ENCODE data around the gene SSX2IP.
"Not testable (repeated sequence)": the region's sequence is repeated elsewhere in the genome, so short reads cannot be mapped to it uniquely, and the experiment has no call there.

SSX2IP gene

GRCh38 chr1:84682047-84682446 is 8.2 kb downstream of the SSX2IP start:
- intact Hi-C loops (cut with DNase I), result loop anchor here (10.0 kb wide), 1 partner anchor 73 kb away; no protein-coding TSS in a partner anchor
- DNase-seq, result no peak

- no peak for DNase-seq
- intact Hi-C loops (cut with DNase I), result no loop called here
These were observed 12.7 kb downstream of the SSX2IP start for GRCh38 chr1:84677415-84678099.

GRCh38 chr1:84675631-84676030 is 14.6 kb downstream of the SSX2IP start:
- intact Hi-C loops (cut with DNase I), result no loop called here
- DNase-seq, result no peak

GRCh38 chr1:84675106-84675505 is 15.2 kb downstream of the SSX2IP start:
- no peak for DNase-seq
- intact Hi-C loops (cut with DNase I), result no loop called here

- intact Hi-C loops (cut with DNase I), result no loop called here
- no peak for DNase-seq
These were observed 15.6 kb downstream of the SSX2IP start for GRCh38 chr1:84674705-84675104.

GRCh38 chr1:84674021-84674420 is 16.2 kb downstream of the SSX2IP start:
- DNase-seq, result no peak
- intact Hi-C loops (cut with DNase I), result no loop called here

GRCh38 chr1:84672080-84672854 is 18.0 kb downstream of the SSX2IP start:
- intact Hi-C loops (cut with DNase I), result no loop called here
- DNase-seq, result no peak

GRCh38 chr1:84669831-84670230 is 20.4 kb downstream of the SSX2IP start:
- intact Hi-C loops (cut with DNase I), result no loop called here
- DNase-seq, result no peak

GRCh38 chr1:84668185-84668584 is 22.1 kb downstream of the SSX2IP start:
- intact Hi-C loops (cut with DNase I), result no loop called here
- DNase-seq, result no peak

- intact Hi-C loops (cut with DNase I), result no loop called here
- no peak for DNase-seq
These were observed 24.5 kb downstream of the SSX2IP start for GRCh38 chr1:84665703-84666317.

GRCh38 chr1:84653130-84653677 is 37.1 kb downstream of the SSX2IP start:
- no peak for DNase-seq
- intact Hi-C loops (cut with DNase I), result no loop called here

- DNase-seq, result no peak
- intact Hi-C loops (cut with DNase I), result no loop called here
These were observed 45.8 kb downstream of the SSX2IP start for GRCh38 chr1:84644472-84644871.

- peak in 1 of 10 donors; percentile 18 for DNase-seq
- intact Hi-C loops (cut with DNase I), result no loop called here
These were observed 47.1 kb downstream of the SSX2IP start for GRCh38 chr1:84643183-84643582.

- no peak for DNase-seq
- intact Hi-C loops (cut with DNase I), result no loop called here
These were observed 47.5 kb downstream of the SSX2IP start for GRCh38 chr1:84642774-84643173.

GRCh38 chr1:84639731-84640130 is 50.5 kb downstream of the SSX2IP start:
- intact Hi-C loops (cut with DNase I); DNase-seq: not testable (repeated sequence)

GRCh38 chr1:84635429-84635828 is 54.8 kb downstream of the SSX2IP start:
- no peak for DNase-seq
- intact Hi-C loops (cut with DNase I), result no loop called here

GRCh38 chr1:84634536-84635205 is 55.6 kb downstream of the SSX2IP start:
- no peak for DNase-seq
- intact Hi-C loops (cut with DNase I), result no loop called here

- intact Hi-C loops (cut with DNase I), result no loop called here
- DNase-seq, result no peak
These were observed 57.4 kb downstream of the SSX2IP start for GRCh38 chr1:84632673-84633434.

- intact Hi-C loops (cut with DNase I), result no loop called here
- no peak for DNase-seq
These were observed 58.1 kb downstream of the SSX2IP start for GRCh38 chr1:84632137-84632536.

GRCh38 chr1:84624876-84625275 is 65.4 kb downstream of the SSX2IP start:
- intact Hi-C loops (cut with DNase I), result loop anchor here (5.0 kb wide), 2 partner anchors 62 to 127 kb away; no protein-coding TSS in a partner anchor

More at GRCh38 chr1:84624876-84625275, 65.4 kb downstream of the SSX2IP start:
- DNase-seq, result no peak

Measured in posterior cingulate gyrus (tissue), 11 donors.